Fibroblast of villous mesenchyme (primary cell): ENCODE measurements around the gene MLLT3. TPM values are rescaled to one million over a fixed set of nuclear protein-coding genes. Genes with fewer than 3 reads are reported as not detected.

ENCODE experiments used
- DNase-seq: peaks from one replicate; pipeline ENCODE4 v3.0.0-alpha.2; 2010; ENCODE audit warnings: low read depth
- H3K4me3 ChIP-seq: 2 replicates; pipeline ENCODE4 v1.5.1; 2011; ENCODE audit warnings: low read depth, mild to moderate bottlenecking, low read length
- total RNA-seq: library from RNA; depleted of rRNA; stranded (reverse); fragments of >200 nt; gene quantifications from 2 replicates; pipeline ENCODE4 v1.2.3, GENCODE V29; 2012
- TF ChIP-seq, protein P1 (sequence below): IDR thresholded peaks from 2 replicates; pipeline ENCODE4 v1.5.1; 2012; ENCODE audit warnings: low read depth, mild to moderate bottlenecking, low read length; ENCODE audit not compliant: insufficient read depth

The MLLT3 gene
- total RNA-seq, 1 donor: 44.9 TPM

DNA sequence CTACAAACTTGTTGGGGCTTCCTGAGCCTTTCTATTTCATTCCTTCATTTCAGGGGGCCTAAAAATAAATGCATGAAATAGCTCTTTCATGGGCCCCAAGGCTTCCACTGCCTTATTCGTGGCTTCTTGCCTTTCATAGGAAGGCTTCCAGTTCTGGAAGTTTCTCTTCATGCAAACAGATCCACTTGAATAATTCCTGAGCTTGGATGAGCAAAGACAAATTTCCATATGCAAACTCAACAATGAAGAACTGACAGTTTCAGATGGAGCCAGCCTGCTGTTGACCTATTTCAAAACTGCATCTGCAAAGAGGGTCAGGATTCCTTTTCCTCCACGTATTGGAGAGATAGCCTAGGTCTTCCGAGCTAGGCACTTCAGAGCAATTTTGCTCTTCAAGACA lies 142.1 kb downstream of the MLLT3 start:
- H3K4me3 ChIP-seq: no peak overlapping the region
- TF ChIP-seq, protein P1, sequence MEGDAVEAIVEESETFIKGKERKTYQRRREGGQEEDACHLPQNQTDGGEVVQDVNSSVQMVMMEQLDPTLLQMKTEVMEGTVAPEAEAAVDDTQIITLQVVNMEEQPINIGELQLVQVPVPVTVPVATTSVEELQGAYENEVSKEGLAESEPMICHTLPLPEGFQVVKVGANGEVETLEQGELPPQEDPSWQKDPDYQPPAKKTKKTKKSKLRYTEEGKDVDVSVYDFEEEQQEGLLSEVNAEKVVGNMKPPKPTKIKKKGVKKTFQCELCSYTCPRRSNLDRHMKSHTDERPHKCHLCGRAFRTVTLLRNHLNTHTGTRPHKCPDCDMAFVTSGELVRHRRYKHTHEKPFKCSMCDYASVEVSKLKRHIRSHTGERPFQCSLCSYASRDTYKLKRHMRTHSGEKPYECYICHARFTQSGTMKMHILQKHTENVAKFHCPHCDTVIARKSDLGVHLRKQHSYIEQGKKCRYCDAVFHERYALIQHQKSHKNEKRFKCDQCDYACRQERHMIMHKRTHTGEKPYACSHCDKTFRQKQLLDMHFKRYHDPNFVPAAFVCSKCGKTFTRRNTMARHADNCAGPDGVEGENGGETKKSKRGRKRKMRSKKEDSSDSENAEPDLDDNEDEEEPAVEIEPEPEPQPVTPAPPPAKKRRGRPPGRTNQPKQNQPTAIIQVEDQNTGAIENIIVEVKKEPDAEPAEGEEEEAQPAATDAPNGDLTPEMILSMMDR: no peak
- DNase-seq: no peak

DNA sequence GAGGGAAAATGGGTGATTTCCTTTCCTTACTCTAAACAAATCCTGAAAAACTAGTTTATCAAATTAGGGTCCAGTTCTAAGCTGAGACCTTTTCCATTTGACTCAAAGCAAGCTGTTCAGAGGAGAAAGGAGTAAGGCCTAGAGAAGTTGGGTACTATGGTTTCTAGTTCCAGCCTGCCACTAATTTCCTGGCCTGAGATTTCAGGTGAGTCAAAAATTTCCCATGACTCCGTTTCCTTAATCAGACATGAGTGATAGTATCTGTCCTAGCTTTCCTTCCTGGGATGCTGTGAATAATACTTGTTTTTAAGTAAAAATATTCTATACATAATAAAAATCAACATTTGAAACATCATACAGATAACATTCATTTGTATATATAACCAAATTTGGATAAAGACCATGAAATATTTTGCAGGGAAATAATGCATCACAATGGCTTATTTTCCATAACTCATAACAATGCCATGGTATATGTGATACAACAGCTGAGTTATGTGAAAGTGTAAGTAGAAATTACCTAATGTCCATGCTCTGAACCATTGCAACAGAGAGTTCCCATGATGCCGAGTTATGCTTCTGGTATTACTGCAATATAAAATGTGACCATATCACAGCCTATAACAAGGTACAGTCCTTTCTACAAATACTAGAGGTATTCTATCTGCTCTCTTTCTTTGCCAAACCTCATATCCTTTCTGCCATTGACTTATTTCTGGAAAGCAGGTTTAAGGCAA lies 142.7 kb downstream of the MLLT3 start:
- TF ChIP-seq, protein P1: no peak
- no peak overlapping the region for H3K4me3 ChIP-seq
- DNase-seq: peak; percentile 46

DNA sequence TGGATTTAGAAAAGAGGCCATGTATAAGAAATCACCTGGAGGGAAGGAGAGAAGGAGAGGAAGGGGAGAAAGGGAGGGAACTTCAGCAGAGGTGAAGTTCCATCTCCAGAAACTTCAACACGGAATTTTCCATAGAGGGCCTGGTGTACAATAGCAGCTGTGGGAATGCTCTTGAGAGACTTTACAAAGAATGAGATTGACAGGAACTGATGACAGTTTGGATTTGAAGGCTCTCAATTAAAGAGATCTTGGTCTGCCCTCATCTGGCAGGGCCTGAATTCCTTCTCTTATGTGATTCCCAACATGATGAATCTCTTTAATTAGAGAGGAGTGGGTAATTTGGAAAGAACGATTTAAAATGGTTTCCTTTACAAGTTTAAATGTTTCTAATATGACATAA lies 143.5 kb downstream of the MLLT3 start:
- TF ChIP-seq, protein P1: no peak
- DNase-seq: no peak
- no peak overlapping the region for H3K4me3 ChIP-seq

DNA sequence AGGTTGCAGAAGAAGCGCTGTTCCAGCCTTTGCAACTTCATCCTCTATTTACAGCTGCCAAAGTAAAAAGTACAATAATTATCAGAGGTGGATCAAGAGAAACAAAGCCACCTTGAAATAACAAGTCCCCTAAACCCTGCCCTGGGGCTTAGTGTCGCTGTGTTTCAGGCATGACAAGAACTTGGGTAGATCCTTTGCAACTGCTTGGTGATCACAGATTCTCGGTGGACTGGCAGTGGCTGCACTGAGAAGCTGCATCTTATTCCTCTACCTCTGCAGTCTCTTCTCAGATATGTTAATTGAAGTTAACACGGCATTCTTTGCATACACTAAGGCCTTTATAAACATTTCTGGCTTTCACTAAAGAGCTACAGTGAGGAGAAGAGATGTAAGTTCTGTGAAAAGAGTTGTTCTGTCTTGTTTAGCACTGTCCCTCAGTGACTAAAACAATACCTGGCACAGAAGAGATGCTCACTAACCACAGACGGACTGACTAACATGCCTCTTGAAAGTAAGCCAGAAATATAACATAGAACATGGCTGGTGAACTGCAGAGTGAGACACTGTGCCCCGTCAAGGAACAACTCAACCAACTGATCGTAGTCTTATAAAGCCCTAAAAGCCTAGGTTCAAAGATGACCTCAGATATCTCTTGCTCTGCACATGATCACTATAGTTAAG lies 144.2 kb downstream of the MLLT3 start:
- no peak for DNase-seq
- TF ChIP-seq, protein P1: no peak
- no peak overlapping the region for H3K4me3 ChIP-seq

DNA sequence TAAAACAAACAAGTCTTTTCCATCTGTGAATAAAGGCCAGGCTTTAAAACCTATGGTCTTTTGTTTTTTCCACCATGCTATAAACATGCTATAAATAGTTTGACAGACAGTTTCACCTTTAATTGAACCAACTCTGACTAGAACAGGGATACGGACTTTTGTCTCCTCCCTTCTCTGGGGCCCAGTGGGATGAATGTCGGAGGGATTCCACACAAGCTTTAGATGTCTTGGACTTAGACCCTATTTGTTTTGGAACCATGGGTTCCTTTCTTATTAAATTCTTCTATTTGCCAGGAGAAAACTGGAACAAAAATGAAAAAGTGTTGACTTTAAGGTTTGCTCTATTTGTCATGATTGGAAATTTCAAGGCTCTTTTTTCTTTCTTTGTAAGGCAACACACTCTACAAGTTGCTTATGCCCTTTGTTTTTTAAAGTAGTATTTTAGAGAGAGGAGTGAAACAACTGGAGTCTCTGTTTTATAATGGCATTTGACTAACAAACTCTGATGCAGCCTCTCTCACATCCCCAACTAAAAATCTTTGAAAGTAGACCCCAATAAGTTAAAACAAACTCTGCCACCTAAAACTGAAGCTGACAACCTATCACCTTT lies 145.3 kb downstream of the MLLT3 start:
- no peak overlapping the region for H3K4me3 ChIP-seq
- peak; percentile 19 for DNase-seq
- TF ChIP-seq, protein P1: no peak

DNA sequence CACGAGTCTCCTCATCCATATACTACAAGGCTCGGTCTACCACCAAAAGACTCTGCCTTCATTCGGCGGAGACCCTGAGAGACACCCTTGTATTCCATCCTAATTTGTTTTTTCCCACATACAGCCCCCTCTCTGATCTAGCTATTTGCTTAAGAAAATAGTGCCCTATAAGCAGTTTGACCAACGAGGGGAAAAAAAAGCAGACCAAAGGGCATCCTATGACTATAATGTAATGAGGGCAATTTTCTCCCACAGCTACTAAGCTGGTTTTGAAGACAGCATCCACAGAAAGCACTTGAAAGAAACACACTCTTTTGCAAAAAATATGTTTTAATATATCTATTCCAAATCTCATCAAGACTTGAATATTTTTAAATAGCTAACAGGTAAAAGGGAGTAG lies 147.8 kb downstream of the MLLT3 start:
- no peak for DNase-seq
- TF ChIP-seq, protein P1: no peak
- no peak overlapping the region for H3K4me3 ChIP-seq
